SK-N-SH (cell line): ENCODE results near the gene SORBS1. TPM values are rescaled to one million over a fixed set of nuclear protein-coding genes. Genes with fewer than 3 reads are reported as not detected.

Experiments used
- CTCF ChIA-PET: fragments of 300-600, 350-600 bp; formaldehyde crosslinking; extraction: SDS; loops from one replicate; lab custom pipeline; 2021; lab: Yijun Ruan, JAX
- POLR2A ChIA-PET: fragments of 350-600 bp; sonication (Branson Sonifier 250); formaldehyde crosslinking; extraction: SDS; loops from one replicate; lab custom pipeline; 2020; ENCODE audit warnings: antibody characterized with exemption, inconsistent platforms; lab: Yijun Ruan, JAX
- DNase-seq: peaks from one replicate; pipeline ENCODE4 v3.0.0; 2012
- H2AFZ ChIP-seq: fragments of 200-600 bp; sonication (generic); 2 replicates; pipeline ENCODE4 v1.8.1; 2016; ENCODE audit warnings: antibody characterized with exemption, mild to moderate bottlenecking, low read depth
- H3F3A ChIP-seq: fragments of 200-600 bp; sonication (generic); replicated peaks from 2 replicates; pipeline ENCODE3; 2016; ENCODE audit warnings: antibody characterized with exemption, mild to moderate bottlenecking; ENCODE audit not compliant: insufficient read depth
- H3K27ac ChIP-seq, 2 experiments: fragments of 200-500 bp in 1 of 2; fragments of 200-600 bp in 1 of 2; sonication (Bioruptor generic) in 1 of 2; sonication (generic), shearing (Covaris generic) in 1 of 2; 2 replicates each; pipeline versions ENCODE4 v1.5.1 to v1.6.1; 2014 to 2016; ENCODE audit warnings: low read depth in 2 of 2, inconsistent platforms in 1 of 2, low read length in 1 of 2, mild to moderate bottlenecking in 1 of 2, mixed read lengths in 1 of 2
- H3K27me3 ChIP-seq: fragments of 200-600 bp; sonication (generic), shearing (Covaris generic); 2 replicates; pipeline ENCODE4 v1.6.1; 2016; ENCODE audit warnings: mixed run types; ENCODE audit not compliant: insufficient read depth
- H3K36me3 ChIP-seq, 2 experiments: fragments of 200-500 bp in 1 of 2; fragments of 200-600 bp in 1 of 2; sonication (Bioruptor generic) in 1 of 2; sonication (generic) in 1 of 2; replicated peaks in 1 of 2; 2 replicates each; pipeline versions ENCODE3 to v1.5.1; 2014 to 2016; ENCODE audit warnings: low read length in 1 of 2, mild to moderate bottlenecking in 1 of 2; ENCODE audit not compliant: insufficient read depth in 2 of 2, control insufficient read depth in 1 of 2
- H3K4me1 ChIP-seq, 2 experiments: fragments of 200-500 bp in 1 of 2; fragments of 200-600 bp in 1 of 2; sonication (Bioruptor generic) in 1 of 2; sonication (generic), shearing (Covaris generic) in 1 of 2; 2 replicates each; pipeline versions ENCODE4 v1.5.1 to v1.6.1; 2014 to 2016; ENCODE audit warnings: low read depth in 1 of 2, low read length in 1 of 2, mixed run types in 1 of 2; ENCODE audit not compliant: insufficient read depth in 2 of 2, control insufficient read depth in 1 of 2
- H3K4me2 ChIP-seq: fragments of 200-600 bp; sonication (generic), shearing (Covaris generic); 2 replicates; pipeline ENCODE4 v1.6.1; 2017; ENCODE audit warnings: mixed run types
- H3K4me3 ChIP-seq, 2 experiments: fragments of 200-500 bp in 1 of 2; fragments of 200-600 bp in 1 of 2; sonication (Bioruptor generic) in 1 of 2; sonication (generic), shearing (Covaris generic) in 1 of 2; 2 replicates each; pipeline versions ENCODE4 v1.5.1 to v1.8.1; 2014 to 2016; ENCODE audit warnings: low read depth in 2 of 2, inconsistent platforms in 1 of 2, low read length in 1 of 2, mild to moderate bottlenecking in 1 of 2, mixed read lengths in 1 of 2, moderate library complexity in 1 of 2
- H3K79me2 ChIP-seq: fragments of 200-600 bp; sonication (generic); 2 replicates; pipeline ENCODE4 v1.8.1; 2017; ENCODE audit warnings: mild to moderate bottlenecking; ENCODE audit not compliant: insufficient read depth
- H3K9ac ChIP-seq: fragments of 200-600 bp; sonication (generic); 2 replicates; pipeline ENCODE4 v1.6.1; 2017; ENCODE audit warnings: mixed run types
- H3K9me2 ChIP-seq: fragments of 200-600 bp; sonication (generic); 2 replicates; pipeline ENCODE4 v1.6.1; 2017; ENCODE audit warnings: mixed run types
- H3K9me3 ChIP-seq: fragments of 200-600 bp; sonication (generic); 2 replicates; pipeline ENCODE4 v1.6.1; 2017; ENCODE audit warnings: mixed run types, mild to moderate bottlenecking, moderate library complexity
- H4K20me1 ChIP-seq: fragments of 200-600 bp; sonication (generic); 2 replicates; pipeline ENCODE4 v1.6.1; 2017; ENCODE audit warnings: mild to moderate bottlenecking, mixed run types; ENCODE audit not compliant: insufficient read depth
- CTCF ChIP-seq: fragments of 200-600 bp; sonication (generic); IDR thresholded peaks from 2 replicates; pipeline ENCODE4 v1.6.1; 2017; ENCODE audit warnings: antibody characterized with exemption, mild to moderate bottlenecking, moderate library complexity
- ELF1 ChIP-seq: IDR thresholded peaks from 2 replicates; pipeline ENCODE4 v1.4.0; 2012
- EP300 ChIP-seq, 2 experiments: IDR thresholded peaks; 2 replicates each; pipeline versions ENCODE4 v1.4.0 to v1.6.1; 2012; ENCODE audit warnings: borderline replicate concordance in 1 of 2, low read depth in 1 of 2, low read length in 1 of 2
- EZH2phosphoT487 ChIP-seq: fragments of 200-600 bp; sonication (generic); IDR thresholded peaks from 2 replicates; pipeline ENCODE4 v1.6.1; 2017; ENCODE audit warnings: low read depth, mixed run types, mild to moderate bottlenecking, antibody characterized with exemption, moderate library complexity, borderline replicate concordance
- FOSL2 ChIP-seq: IDR thresholded peaks from 2 replicates; pipeline ENCODE4 v1.4.0; 2012; ENCODE audit warnings: low read depth, mild to moderate bottlenecking, moderate library complexity, borderline replicate concordance
- FOXJ3 ChIP-seq: sonication (generic); formaldehyde crosslinking; IDR thresholded peaks from 2 replicates; pipeline ENCODE4 v1.5.1; 2020; ENCODE audit warnings: mild to moderate bottlenecking, missing genetic modification reagents
- GATA2 ChIP-seq: sonication (generic); formaldehyde crosslinking; IDR thresholded peaks from 2 replicates; pipeline ENCODE4 v1.5.0; 2020; ENCODE audit warnings: mild to moderate bottlenecking, missing genetic modification reagents
- JUND ChIP-seq: IDR thresholded peaks from 2 replicates; pipeline ENCODE4 v1.4.0; 2012
- NFIC ChIP-seq: IDR thresholded peaks from 2 replicates; pipeline ENCODE4 v1.4.0; 2012; ENCODE audit warnings: borderline replicate concordance
- NRF1 ChIP-seq: IDR thresholded peaks from 2 replicates; pipeline ENCODE4 v1.6.1; 2012; ENCODE audit warnings: low read depth, mild to moderate bottlenecking, low read length
- PBX3 ChIP-seq: IDR thresholded peaks from 2 replicates; pipeline ENCODE4; 2012
- POLR2AphosphoS5 ChIP-seq: IDR thresholded peaks from 2 replicates; pipeline ENCODE4 v1.6.1; 2012; ENCODE audit warnings: low read depth, low read length
- RCOR1 ChIP-seq: fragments of 150-350 bp; IDR thresholded peaks from 2 replicates; pipeline ENCODE4 v1.6.1; 2017; ENCODE audit warnings: antibody characterized with exemption, low read length
- TAF1 ChIP-seq: IDR thresholded peaks from 2 replicates; pipeline ENCODE4 v1.6.1; 2012; ENCODE audit warnings: low read depth, mild to moderate bottlenecking, low read length, moderate library complexity, borderline replicate concordance
- TCF12 ChIP-seq: IDR thresholded peaks from 2 replicates; pipeline ENCODE4 v1.4.0; 2012
- TEAD4 ChIP-seq: IDR thresholded peaks from 2 replicates; pipeline ENCODE4 v1.4.0; 2012; ENCODE audit warnings: mild to moderate bottlenecking, borderline replicate concordance; ENCODE audit not compliant: insufficient read depth
- WGBS: methylation state at CpG from one replicate; pipeline ENCODE4 v1.1.6; 2017; ENCODE audit warnings: low lambda C conversion rate; 5-methylcytosine and 5-hydroxymethylcytosine counted together
- polyA plus RNA-seq, 3 experiments: library from polyadenylated mRNA; depleted of rRNA; stranded (reverse); fragments of >200 nt; gene quantifications; 2 replicates each; pipeline ENCODE4 v1.2.3, GENCODE V29; 2012
- TF ChIP-seq, protein P1 (sequence below): fragments of 150-350 bp; IDR thresholded peaks from 2 replicates; pipeline ENCODE4 v1.6.1; 2016; ENCODE audit warnings: mild to moderate bottlenecking, low read depth, low read length

The SORBS1 gene
- polyA plus RNA-seq, 1 of the 3 experiments (the other 2 are of a cell fraction): 0.36 TPM

DNA sequence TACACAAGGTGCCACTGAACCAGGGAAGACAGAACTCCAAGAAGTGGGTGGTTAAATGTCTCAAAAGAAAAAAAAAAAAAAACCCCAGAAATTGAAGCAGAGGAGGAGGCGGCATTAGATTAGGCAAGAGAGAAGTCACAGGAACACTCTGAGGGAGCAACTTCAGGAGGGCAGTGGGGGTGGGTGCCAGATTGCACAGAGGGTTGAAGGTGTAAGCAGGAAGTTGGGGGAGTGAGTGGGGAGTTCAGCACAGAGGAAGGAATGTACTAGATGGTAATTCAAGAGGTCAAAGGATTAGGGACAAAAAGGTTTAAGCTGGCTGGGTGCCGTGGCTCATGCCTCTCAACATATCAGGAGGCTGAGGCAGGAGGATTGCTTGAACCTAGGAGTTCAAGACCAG, 160.4 kb downstream of the SORBS1 start:
- no peaks in the 10 kb centered on the region for H3K36me3 ChIP-seq
- H3F3A ChIP-seq: no peaks in the 10 kb centered on the region
- TF ChIP-seq ELF1: no peak
- TF ChIP-seq JUND: no peak
- no peak for TF ChIP-seq RCOR1
- TF ChIP-seq FOSL2: no peak
- TF ChIP-seq CTCF: no peak
- TF ChIP-seq GATA2 (CRISPR knock-in tag): no peak
- TF ChIP-seq, protein P1, sequence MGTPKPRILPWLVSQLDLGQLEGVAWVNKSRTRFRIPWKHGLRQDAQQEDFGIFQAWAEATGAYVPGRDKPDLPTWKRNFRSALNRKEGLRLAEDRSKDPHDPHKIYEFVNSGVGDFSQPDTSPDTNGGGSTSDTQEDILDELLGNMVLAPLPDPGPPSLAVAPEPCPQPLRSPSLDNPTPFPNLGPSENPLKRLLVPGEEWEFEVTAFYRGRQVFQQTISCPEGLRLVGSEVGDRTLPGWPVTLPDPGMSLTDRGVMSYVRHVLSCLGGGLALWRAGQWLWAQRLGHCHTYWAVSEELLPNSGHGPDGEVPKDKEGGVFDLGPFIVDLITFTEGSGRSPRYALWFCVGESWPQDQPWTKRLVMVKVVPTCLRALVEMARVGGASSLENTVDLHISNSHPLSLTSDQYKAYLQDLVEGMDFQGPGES: no peak
- TF ChIP-seq NFIC: no peak
- no peak for TF ChIP-seq EP300 (IDR thresholded peaks at IDR 0.05; ENCODE audit: borderline replicate concordance in 1 of 2, low read depth in 1 of 2, low read length in 1 of 2)
- TF ChIP-seq TAF1: no peak
- TF ChIP-seq TEAD4: no peak
- TF ChIP-seq TCF12: no peak
- H2AFZ ChIP-seq: no peak overlapping the region
- no peaks in the 10 kb centered on the region for H3K9me2 ChIP-seq
- no peak for DNase-seq
- no peaks in the 10 kb centered on the region for H3K9me3 ChIP-seq
- no peaks in the 10 kb centered on the region for H4K20me1 ChIP-seq
- ChIA-PET POLR2A (no interaction called here), CTCF (interaction anchor here (0.7 to 2.1 kb wide), 3 partner anchors 10 to 155 kb away, joined by 3 to 4 read pairs (median 3); no protein-coding TSS in a partner anchor)
- H3K4me1 ChIP-seq: no peaks in the 10 kb centered on the region; a peak in 1 of 4 replicates
- H3K9ac ChIP-seq: no peak overlapping the region
- no peaks in the 10 kb centered on the region for H3K79me2 ChIP-seq
- H3K27ac ChIP-seq: no peak overlapping the region
- H3K4me3 ChIP-seq: no peak overlapping the region
- WGBS: 75% methylated on average over 2 of the region's 2 CpGs
- no peaks in the 10 kb centered on the region for H3K27me3 ChIP-seq
- H3K4me2 ChIP-seq: no peak overlapping the region

- Histone ChIP-seq H3K4me3 (no peak overlapping the region), H3K9ac (no peak overlapping the region), H3K9me3 (no peaks in the 10 kb centered on the region), H3K4me1 (no peaks in the 10 kb centered on the region; a peak in 1 of 4 replicates), H3K79me2 (no peaks in the 10 kb centered on the region), H3K4me2 (no peak overlapping the region), H4K20me1 (no peaks in the 10 kb centered on the region), H3K27me3 (no peaks in the 10 kb centered on the region), H3F3A (no peaks in the 10 kb centered on the region), H3K36me3 (no peaks in the 10 kb centered on the region), H3K9me2 (no peaks in the 10 kb centered on the region), H3K27ac (no peak overlapping the region), H2AFZ (no peak overlapping the region)
- ChIA-PET POLR2A (interaction anchor here (0.6 to 1.2 kb wide), 2 partner anchors 10 to 239 kb away, joined by 3 read pairs; no protein-coding TSS in a partner anchor), CTCF (interaction anchor here (1.1 to 1.6 kb wide), 3 partner anchors 12 to 152 kb away, joined by 3 to 4 read pairs (median 3); no protein-coding TSS in a partner anchor)
- 32% methylated on average over 5 of the region's 5 CpGs for WGBS
- DNase-seq: no peak
- TF ChIP-seq FOXJ3 (CRISPR knock-in tag): no peak
- TF ChIP-seq NRF1: no peak
- no peak for TF ChIP-seq EZH2phosphoT487
- TF ChIP-seq POLR2AphosphoS5: no peak
- no peak for TF ChIP-seq TCF12
- TF ChIP-seq, protein P1: no peak
- no peak for TF ChIP-seq PBX3
- no peak for TF ChIP-seq JUND
- no peak for TF ChIP-seq RCOR1
Observed at GRCh38 chr10:95399183-95399582, 162.0 kb downstream of the SORBS1 start.
